ENCODE data around the gene CACNB4. TPM values are rescaled to one million over a fixed set of nuclear protein-coding genes. Genes with fewer than 3 reads are reported as not detected.
A peak's percentile ranks its signal among the peaks of the same experiment; 100 is the strongest.
"Not testable (repeated sequence)": the region's sequence is repeated elsewhere in the genome, so short reads cannot be mapped to it uniquely, and the experiment has no call there.

Gene CACNB4
- total and polyA plus RNA-seq, 4 donors = 13.8 to 62.9 (median 23.6) TPM

DNA sequence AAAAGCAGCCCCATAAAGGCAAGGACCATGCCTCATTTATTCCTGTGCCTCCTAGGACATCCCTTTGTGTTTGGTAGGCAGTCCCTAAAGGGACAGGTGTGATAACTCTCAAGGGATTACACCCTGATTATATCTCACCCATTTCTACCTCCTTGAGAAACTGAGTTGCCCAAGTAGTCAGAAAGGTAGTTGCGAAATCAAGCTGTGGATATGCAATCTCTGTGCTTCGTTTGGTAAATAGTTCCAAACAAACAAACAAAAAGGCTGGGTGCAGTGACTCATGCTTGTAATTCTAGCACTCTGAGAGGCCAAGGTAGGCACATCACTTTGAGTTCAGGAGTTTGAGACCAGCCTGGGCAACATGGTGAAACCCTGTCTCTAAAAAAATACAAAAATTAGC lies 170.5 kb downstream of the CACNB4 start:
- no peaks in the 10 kb centered on the region for H3K27me3 ChIP-seq (ENCODE audit: control insufficient read depth, insufficient read depth, low read length)
- no peaks in the 10 kb centered on the region for H3K4me1 ChIP-seq (ENCODE audit: control insufficient read depth, insufficient read depth, low read length)
- no peak overlapping the region for H3K27ac ChIP-seq (ENCODE audit: low read depth, low read length)
- no peak for DNase-seq (ENCODE audit: low read depth in 4 of 6, low spot score in 6 of 6)
- 87% methylated on average over 2 of the region's 2 CpGs for WGBS (ENCODE audit: insufficient coverage)
- no peaks in the 10 kb centered on the region for H3K36me3 ChIP-seq (ENCODE audit: control insufficient read depth, insufficient read depth, low read length)
- H3K9me3 ChIP-seq (ENCODE audit: control insufficient read depth, insufficient read depth, low read length) = no peaks in the 10 kb centered on the region
- no peak overlapping the region for H3K4me3 ChIP-seq (ENCODE audit: low read depth, low read length)

DNA sequence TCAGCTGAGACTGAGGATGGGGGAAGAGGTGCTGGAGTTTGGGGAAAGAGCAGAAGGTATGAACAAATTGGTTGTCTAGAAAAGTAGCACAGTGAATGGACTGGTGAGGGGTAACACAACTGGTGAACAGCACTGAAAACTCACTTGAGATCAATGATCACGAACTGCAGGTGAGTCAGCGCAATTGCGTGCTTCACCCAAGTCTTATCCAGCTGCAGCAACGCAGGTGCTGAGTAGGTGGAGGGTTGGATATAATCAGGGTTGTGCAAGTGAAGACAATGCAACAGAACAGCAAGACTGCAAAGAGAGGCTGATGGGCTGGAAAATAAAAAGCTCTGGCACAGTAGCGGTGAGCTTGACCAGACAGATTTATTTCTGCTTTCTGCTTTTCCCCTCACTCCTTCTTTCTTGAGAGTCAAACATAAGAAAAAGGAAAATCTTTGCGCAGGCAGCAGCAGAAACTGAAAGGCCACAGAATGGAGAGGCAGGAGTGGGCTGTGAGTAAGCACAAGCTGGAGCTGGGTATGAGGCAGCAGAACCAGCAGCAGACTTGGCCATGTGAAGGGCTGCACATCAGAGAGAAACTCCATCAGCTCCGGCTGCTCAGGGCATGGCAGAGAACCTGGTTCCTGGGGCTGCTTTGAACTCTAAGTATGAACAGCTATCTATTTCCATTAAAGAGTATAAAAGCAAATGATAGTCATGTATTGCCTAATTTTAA lies 171.2 kb downstream of the CACNB4 start:
- no peak overlapping the region for H3K27ac ChIP-seq (ENCODE audit: low read depth, low read length)
- no peaks in the 10 kb centered on the region for H3K9me3 ChIP-seq (ENCODE audit: control insufficient read depth, insufficient read depth, low read length)
- no peak for DNase-seq (ENCODE audit: low read depth in 4 of 6, low spot score in 6 of 6)
- WGBS (ENCODE audit: insufficient coverage) = 78% methylated on average over 5 of the region's 7 CpGs
- no peak overlapping the region for H3K4me3 ChIP-seq (ENCODE audit: low read depth, low read length)
- H3K4me1 ChIP-seq (ENCODE audit: control insufficient read depth, insufficient read depth, low read length) = no peaks in the 10 kb centered on the region
- H3K27me3 ChIP-seq (ENCODE audit: control insufficient read depth, insufficient read depth, low read length) = no peaks in the 10 kb centered on the region
- H3K36me3 ChIP-seq (ENCODE audit: control insufficient read depth, insufficient read depth, low read length) = no peaks in the 10 kb centered on the region

DNA sequence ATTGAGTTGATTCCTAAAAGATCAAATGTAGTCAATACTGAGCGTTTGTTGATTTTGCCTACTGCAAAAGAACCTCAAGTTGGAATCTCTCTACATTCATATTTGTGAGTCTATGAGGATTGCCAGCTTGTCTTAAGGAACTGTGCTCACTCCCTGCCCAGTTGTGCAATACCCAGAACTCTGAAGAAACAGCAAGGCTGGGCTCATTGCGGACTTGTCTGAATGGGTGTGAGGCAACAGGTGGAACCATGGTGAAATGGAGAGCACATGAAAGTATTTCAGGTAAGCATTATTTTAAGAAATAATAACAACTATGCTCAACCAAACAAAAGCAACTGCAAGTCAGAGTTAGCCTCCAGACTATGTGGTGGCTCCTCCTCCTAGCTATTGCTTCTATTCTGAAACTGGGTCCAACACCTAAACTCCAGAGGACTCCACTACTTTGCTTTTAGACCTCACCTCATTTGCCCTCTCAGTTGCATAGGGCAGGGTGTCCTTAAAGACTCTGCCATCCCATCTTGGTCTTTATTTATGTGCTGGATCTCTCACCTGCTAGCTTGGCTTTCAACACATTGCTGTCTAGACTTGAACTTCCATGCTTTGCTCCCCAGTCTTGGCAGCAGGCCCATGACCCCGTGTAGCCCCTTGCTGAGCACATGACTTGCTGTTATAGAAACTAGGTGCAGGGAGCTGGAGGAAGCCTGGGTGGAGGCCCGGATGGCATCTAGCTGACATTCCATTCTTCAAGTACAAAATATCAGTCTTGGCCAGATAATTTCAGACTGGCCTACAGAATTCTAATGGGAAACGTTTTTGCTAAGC lies 175.8 kb downstream of the CACNB4 start:
- H3K4me1 ChIP-seq (ENCODE audit: control insufficient read depth, insufficient read depth, low read length) = no peaks in the 10 kb centered on the region
- peak in 1 of 6 donors; percentile 56 for DNase-seq (ENCODE audit: low read depth in 4 of 6, low spot score in 6 of 6)

DNA sequence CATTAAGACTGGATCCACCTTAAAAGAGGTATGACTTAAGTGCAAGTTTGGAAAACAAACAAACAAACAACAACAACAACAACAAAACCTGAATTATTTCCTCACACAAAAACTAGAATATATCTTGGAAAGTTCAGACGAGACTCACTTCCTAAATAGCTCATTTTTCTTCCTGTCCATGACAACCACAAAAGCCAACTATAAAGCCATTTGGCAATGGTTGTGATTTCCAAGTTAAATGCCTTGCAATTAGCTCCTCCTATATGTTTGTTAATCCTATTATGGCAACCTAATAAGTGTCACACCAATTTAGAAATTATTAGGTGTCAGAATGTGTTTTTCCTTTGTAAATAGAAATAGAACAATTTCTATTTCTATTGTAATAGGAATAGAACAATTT lies 179.1 kb downstream of the CACNB4 start:
- Histone ChIP-seq H3K4me3 (ENCODE audit: low read depth, low read length) (no peak overlapping the region), H3K9me3 (ENCODE audit: control insufficient read depth, insufficient read depth, low read length) (no peaks in the 10 kb centered on the region), H3K27ac (ENCODE audit: low read depth, low read length) (no peak overlapping the region), H3K4me1 (ENCODE audit: control insufficient read depth, insufficient read depth, low read length) (no peaks in the 10 kb centered on the region), H3K36me3 (ENCODE audit: control insufficient read depth, insufficient read depth, low read length) (no peaks in the 10 kb centered on the region), H3K27me3 (ENCODE audit: control insufficient read depth, insufficient read depth, low read length) (no peaks in the 10 kb centered on the region)
- no peak for DNase-seq (ENCODE audit: low read depth in 4 of 6, low spot score in 6 of 6)
- no CpG with 5 or more reads among the region's 1 CpG for WGBS (ENCODE audit: insufficient coverage)

More for the DNA sequence above, 175.8 kb downstream of the CACNB4 start:
- WGBS (ENCODE audit: insufficient coverage) = 83% methylated on average over 2 of the region's 5 CpGs
- no peak overlapping the region for H3K4me3 ChIP-seq (ENCODE audit: low read depth, low read length)
- H3K27me3 ChIP-seq (ENCODE audit: control insufficient read depth, insufficient read depth, low read length) = no peaks in the 10 kb centered on the region
- H3K27ac ChIP-seq (ENCODE audit: low read depth, low read length) = no peak overlapping the region
- H3K36me3 ChIP-seq (ENCODE audit: control insufficient read depth, insufficient read depth, low read length) = no peaks in the 10 kb centered on the region
- no peaks in the 10 kb centered on the region for H3K9me3 ChIP-seq (ENCODE audit: control insufficient read depth, insufficient read depth, low read length)

DNA sequence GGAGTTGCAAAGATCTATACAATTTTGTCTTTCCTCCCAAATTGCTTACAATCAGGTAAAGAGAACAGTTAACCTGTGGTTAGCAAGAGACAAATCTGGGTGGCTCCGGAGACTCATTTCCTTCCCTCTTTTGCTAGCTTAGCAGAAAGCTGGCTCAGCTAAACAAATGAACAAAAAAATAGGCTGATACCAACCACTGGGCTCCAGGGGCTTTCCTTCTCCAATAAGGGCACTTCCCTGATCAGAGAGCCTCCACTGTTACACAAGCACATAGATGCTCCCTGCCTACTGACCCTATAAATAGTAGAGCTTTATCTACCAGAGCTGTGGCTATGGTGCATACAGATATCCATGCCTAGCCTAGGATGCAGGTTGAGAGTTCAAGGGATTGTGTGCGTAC lies 180.5 kb downstream of the CACNB4 start:
- DNase-seq (ENCODE audit: low read depth in 4 of 6, low spot score in 6 of 6) = peak in 1 of 6 donors; percentile 22
- H3K27me3 ChIP-seq (ENCODE audit: control insufficient read depth, insufficient read depth, low read length) = no peaks in the 10 kb centered on the region
- H3K36me3 ChIP-seq (ENCODE audit: control insufficient read depth, insufficient read depth, low read length) = no peaks in the 10 kb centered on the region
- 80% methylated on average over 1 of the region's 2 CpGs for WGBS (ENCODE audit: insufficient coverage)
- no peaks in the 10 kb centered on the region for H3K4me1 ChIP-seq (ENCODE audit: control insufficient read depth, insufficient read depth, low read length)
- no peak overlapping the region for H3K27ac ChIP-seq (ENCODE audit: low read depth, low read length)
- no peaks in the 10 kb centered on the region for H3K9me3 ChIP-seq (ENCODE audit: control insufficient read depth, insufficient read depth, low read length)
- H3K4me3 ChIP-seq (ENCODE audit: low read depth, low read length) = no peak overlapping the region

DNA sequence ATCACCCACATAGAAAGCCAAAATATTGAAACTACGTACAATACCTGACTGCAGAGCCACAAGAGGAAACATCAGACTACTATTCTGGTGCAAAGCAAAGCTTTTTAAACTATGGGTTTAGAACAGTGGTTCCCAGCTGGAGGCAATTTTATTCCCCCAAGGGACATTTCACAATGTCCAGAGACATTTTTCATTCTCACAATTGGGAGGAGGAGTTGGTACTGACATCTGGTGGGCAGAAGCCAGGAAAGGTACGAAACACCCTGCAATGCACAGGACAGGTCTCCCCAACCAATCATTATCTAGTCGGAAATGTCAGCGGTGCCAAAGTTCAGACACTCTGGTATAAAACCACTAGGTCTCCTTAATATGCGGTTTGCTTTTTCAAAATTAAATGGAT lies 182.2 kb downstream of the CACNB4 start:
- no peak for DNase-seq (ENCODE audit: low read depth in 4 of 6, low spot score in 6 of 6)
- no peaks in the 10 kb centered on the region for H3K36me3 ChIP-seq (ENCODE audit: control insufficient read depth, insufficient read depth, low read length)
- no peaks in the 10 kb centered on the region for H3K4me1 ChIP-seq (ENCODE audit: control insufficient read depth, insufficient read depth, low read length)
- no peaks in the 10 kb centered on the region for H3K27me3 ChIP-seq (ENCODE audit: control insufficient read depth, insufficient read depth, low read length)
- H3K9me3 ChIP-seq (ENCODE audit: control insufficient read depth, insufficient read depth, low read length) = no peaks in the 10 kb centered on the region
- 92% methylated on average over 2 of the region's 5 CpGs for WGBS (ENCODE audit: insufficient coverage)
- no peak overlapping the region for H3K4me3 ChIP-seq (ENCODE audit: low read depth, low read length)
- no peak overlapping the region for H3K27ac ChIP-seq (ENCODE audit: low read depth, low read length)

DNA sequence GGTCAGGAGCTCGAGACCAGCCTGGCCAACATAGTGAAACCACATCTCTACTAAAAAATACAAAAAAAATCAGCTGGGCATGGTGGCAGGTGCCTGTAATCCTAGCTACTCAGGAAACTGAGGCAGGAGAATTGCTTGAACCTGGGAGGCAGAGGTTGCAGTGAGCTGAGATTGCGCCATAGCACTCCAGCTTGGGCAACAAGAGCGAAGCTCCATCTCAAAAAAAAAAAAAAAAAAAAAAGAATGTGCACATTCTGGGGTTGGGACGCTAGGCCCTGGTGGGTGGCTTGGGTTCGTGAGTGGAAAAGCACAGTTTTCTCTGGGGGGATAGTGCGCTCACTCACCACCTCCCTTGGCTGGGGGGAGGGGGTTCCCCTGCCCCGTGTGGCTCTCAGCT lies 183.2 kb downstream of the CACNB4 start:
- H3K9me3 ChIP-seq (ENCODE audit: control insufficient read depth, insufficient read depth, low read length); H3K27me3 ChIP-seq (ENCODE audit: control insufficient read depth, insufficient read depth, low read length); DNase-seq (ENCODE audit: low read depth in 4 of 6, low spot score in 6 of 6); H3K27ac ChIP-seq (ENCODE audit: low read depth, low read length); H3K4me3 ChIP-seq (ENCODE audit: low read depth, low read length); H3K36me3 ChIP-seq (ENCODE audit: control insufficient read depth, insufficient read depth, low read length); H3K4me1 ChIP-seq (ENCODE audit: control insufficient read depth, insufficient read depth, low read length): not testable (repeated sequence)
- WGBS (ENCODE audit: insufficient coverage) = 100% methylated on average over 3 of the region's 7 CpGs

DNA sequence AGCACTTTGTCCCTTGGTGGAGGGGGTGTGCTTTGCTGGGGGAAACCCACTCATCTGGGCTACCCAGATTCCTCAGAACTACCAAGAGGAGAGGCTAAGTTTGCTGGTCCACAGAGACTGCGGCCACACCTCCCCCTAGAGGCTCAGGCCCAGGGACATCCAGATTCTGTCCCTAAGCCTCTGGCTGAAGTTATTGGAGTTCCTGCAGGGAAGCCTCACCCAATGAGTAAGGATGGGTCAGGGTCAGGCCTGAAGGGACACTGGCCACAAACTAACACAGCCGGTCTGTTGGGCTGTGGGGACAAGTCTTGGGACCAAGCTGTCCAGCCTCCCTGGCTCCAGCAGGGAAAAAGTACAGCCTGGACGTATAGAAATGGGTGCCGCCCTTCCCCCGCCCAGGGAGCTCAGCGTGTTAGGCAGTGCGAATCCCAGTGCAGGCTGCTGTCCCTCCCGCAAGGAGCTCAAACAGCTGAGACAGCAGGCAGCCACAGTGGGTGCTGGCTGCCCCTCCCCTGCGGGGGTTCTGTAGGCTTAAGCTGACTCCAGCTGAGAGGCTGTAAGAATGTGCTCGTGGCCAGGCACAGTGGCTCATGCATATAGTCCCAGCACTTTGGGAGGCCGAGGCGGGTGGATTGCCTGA lies 183.7 kb downstream of the CACNB4 start:
- Histone ChIP-seq H3K9me3 (ENCODE audit: control insufficient read depth, insufficient read depth, low read length) (peaks cover 2% of the 10 kb centered on the region), H3K27me3 (ENCODE audit: control insufficient read depth, insufficient read depth, low read length) (no peaks in the 10 kb centered on the region), H3K27ac (ENCODE audit: low read depth, low read length) (no peak overlapping the region), H3K36me3 (ENCODE audit: control insufficient read depth, insufficient read depth, low read length) (no peaks in the 10 kb centered on the region), H3K4me1 (ENCODE audit: control insufficient read depth, insufficient read depth, low read length) (no peaks in the 10 kb centered on the region), H3K4me3 (ENCODE audit: low read depth, low read length) (no peak overlapping the region)
- 94% methylated on average over 12 of the region's 12 CpGs for WGBS (ENCODE audit: insufficient coverage)
- DNase-seq (ENCODE audit: low read depth in 4 of 6, low spot score in 6 of 6) = no peak

DNA sequence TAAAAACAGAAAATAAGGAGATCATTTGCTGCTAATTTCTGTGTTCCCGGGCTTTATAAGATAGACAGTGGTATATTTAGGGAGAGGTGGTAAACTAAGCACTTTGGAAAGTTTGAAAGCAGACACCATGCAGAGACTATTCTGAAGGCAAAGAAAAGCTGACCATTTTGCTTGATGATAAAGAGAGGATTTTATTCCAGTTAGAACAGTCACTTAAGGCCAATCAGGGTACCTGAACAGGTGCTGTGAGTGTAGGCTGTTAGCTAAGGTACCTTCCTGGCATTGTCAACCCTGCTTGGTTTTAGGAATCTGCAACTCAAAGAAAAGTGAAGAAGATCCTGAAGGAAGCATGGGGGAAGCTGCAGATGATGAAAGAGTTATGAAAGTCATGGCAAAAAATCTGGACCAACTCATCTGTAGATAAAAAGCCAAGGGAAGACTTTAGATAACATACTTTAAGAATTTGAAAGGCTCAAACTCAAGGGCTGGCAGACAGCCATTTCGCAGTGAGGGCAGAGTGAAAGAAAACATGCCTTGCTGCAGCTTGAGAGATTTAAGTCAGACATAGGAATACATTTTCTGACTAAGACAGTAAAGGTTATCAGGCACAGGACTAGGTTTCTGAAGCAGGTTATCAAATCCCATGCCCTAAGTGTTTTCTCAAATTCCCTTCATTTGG lies 190.5 kb downstream of the CACNB4 start:
- peaks cover 2% of the 10 kb centered on the region for H3K9me3 ChIP-seq (ENCODE audit: control insufficient read depth, insufficient read depth, low read length)
- peaks cover 4% of the 10 kb centered on the region for H3K4me1 ChIP-seq (ENCODE audit: control insufficient read depth, insufficient read depth, low read length)
- 76% methylated on average over 2 of the region's 2 CpGs for WGBS (ENCODE audit: insufficient coverage)
- DNase-seq (ENCODE audit: low read depth in 4 of 6, low spot score in 6 of 6) = no peak
- no peaks in the 10 kb centered on the region for H3K36me3 ChIP-seq (ENCODE audit: control insufficient read depth, insufficient read depth, low read length)
- H3K4me3 ChIP-seq (ENCODE audit: low read depth, low read length) = no peak overlapping the region
- no peaks in the 10 kb centered on the region for H3K27me3 ChIP-seq (ENCODE audit: control insufficient read depth, insufficient read depth, low read length)
- H3K27ac ChIP-seq (ENCODE audit: low read depth, low read length) = peak overlapping the region; percentile 25
